Measurements from ENCODE around the gene PRKX. TPM values are rescaled to one million over a fixed set of nuclear protein-coding genes. Genes with fewer than 3 reads are reported as not detected.
"Not testable (repeated sequence)": the region's sequence is repeated elsewhere in the genome, so short reads cannot be mapped to it uniquely, and the experiment has no call there.

The PRKX gene
- total RNA-seq, 1 donor from 2014 or later, result 22.8 TPM

- DNase-seq (ENCODE audit: low read depth in 2 of 2), result no peak
These were observed 135.9 kb downstream of the PRKX start for GRCh38 chrX:3577551-3577950.

DNA sequence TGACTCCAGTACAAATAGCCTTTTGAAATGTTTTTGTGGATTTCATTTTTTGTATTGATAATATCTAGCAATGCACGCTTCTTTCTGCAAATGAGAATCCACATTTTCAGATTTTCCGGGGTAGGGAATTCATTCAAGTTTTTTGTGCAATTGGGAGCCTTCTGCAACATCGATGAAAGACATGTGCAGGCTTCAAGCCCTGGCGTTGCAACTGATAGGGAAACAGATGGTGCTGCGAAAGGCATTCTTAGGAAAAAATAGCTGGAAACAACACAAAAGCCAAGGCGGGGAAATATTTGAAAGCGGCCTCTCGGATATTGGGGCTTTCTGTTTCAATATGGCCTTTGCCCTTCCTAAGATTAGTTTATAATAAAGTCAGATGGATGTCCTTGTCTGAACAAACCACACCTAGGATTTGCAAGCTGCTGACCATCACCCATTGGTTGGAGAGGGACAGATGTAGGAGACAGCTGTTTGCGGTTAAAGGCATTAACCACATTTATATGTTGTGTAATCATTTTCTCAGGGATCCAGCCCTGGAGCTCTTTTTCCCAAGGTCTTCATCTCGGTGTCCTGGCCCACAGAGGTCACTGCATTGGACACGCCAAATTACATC lies 136.5 kb downstream of the PRKX start:
- DNase-seq (ENCODE audit: low read depth in 2 of 2), result no peak

- DNase-seq (ENCODE audit: low read depth in 2 of 2), result no peak
These were observed 145.8 kb downstream of the PRKX start for GRCh38 chrX:3567686-3568085.

- no peak for DNase-seq (ENCODE audit: low read depth in 2 of 2)
These were observed 150.0 kb downstream of the PRKX start for GRCh38 chrX:3563451-3563850.

DNA sequence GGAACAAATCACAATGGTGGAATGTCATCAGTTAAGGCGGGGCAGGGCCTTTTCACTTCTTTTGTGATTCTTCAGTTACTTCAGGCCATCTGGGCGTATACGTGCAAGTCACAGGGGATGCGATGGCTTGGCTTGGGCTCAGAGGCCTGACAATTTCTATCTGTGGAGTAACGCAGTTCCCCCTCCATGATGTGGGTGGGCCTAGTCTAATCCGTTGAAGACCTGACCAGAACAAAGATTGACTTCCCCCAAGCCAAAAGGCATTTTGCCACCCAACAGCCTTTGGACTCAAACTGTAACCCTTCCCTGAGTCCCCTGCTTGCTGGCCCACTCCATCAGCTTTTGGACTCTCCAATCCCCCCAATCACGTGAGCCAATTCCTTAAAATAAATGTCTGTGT lies 153.4 kb downstream of the PRKX start:
- DNase-seq (ENCODE audit: low read depth in 2 of 2), result not testable (repeated sequence)

All from lung microvascular endothelial cell (primary cell).